GM21786 (cell line): Measurements from ENCODE around the gene STX12.
A peak's percentile ranks its signal among the peaks of the same experiment; 100 is the strongest.
"Not testable (repeated sequence)": the region's sequence is repeated elsewhere in the genome, so short reads cannot be mapped to it uniquely, and the experiment has no call there.

Experiments
- ATAC-seq: cut with Tn5 transposase; IDR thresholded peaks from one replicate; pipeline ENCODE4 v1.9.1; 2021; ENCODE audit not compliant: unreplicated experiment

STX12 gene

DNA sequence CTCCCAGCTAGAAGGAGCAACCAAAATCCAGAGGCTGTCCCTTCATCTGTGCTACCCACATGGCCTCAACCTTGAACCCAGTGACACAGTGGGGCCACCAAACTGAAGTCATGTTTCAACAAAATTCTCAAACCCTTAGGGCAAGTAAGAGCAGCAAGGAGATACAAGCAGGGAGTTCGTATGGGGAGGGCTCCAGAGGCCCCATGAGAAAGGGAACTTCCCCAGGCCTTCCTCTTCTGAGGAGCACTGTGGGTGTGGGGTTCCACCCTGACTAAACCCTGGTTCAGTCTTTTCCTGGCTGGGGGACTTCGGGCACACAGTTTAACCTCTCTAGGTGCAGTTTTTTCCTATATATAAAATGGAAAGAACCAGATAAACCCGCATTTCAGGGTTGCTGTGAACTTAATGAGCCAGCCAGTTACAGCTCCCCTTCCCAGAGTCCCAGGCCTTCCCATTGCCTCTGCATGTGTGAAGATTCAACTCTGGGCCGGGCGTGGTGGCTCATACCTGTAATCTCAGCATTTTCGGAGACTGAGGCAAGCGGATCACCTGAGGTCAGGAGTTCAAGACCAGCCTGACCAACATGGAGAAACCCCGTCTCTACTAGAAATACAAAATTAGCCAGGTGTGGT is 91.4 kb downstream of the STX12 start:
- ATAC-seq: no peak

DNA sequence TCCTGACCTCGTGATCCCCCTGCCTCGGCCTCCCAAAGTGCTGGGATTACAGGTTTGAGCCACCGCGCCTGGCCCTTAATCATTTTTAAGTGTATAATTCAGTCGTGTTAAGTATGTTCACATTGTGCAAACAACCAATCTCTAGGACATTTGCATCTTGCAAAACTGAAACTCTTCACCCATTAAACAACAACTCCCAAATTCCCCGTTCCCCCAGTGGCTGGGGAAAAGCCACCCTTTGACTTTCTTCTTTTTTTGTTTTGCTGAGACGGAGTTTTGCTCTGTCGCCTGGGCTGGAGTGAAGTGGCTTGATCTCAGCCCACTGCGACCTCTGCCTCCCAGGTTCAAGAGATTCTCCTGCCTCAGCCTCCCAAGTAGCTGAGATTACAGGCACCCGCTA is 92.8 kb downstream of the STX12 start:
- ATAC-seq: no peak

DNA sequence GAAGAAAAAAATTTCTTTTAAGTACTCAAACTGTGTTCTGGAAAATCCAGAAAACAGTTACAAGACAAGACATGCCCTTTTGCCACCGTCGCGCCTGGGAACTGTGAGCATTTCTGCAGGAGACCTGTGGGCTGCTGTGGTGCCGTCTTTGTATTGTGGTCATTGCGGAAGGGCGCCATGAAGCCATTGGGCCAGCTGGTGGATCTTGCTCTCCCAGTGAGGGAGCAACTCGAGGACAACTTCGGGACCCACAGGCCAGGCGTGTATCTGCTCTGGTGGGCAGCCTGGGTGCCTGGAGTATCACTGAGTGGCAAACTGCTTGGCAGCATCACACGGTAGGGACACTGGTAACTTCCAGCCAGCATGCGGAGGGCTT is 95.5 kb downstream of the STX12 start:
- no peak for ATAC-seq

DNA sequence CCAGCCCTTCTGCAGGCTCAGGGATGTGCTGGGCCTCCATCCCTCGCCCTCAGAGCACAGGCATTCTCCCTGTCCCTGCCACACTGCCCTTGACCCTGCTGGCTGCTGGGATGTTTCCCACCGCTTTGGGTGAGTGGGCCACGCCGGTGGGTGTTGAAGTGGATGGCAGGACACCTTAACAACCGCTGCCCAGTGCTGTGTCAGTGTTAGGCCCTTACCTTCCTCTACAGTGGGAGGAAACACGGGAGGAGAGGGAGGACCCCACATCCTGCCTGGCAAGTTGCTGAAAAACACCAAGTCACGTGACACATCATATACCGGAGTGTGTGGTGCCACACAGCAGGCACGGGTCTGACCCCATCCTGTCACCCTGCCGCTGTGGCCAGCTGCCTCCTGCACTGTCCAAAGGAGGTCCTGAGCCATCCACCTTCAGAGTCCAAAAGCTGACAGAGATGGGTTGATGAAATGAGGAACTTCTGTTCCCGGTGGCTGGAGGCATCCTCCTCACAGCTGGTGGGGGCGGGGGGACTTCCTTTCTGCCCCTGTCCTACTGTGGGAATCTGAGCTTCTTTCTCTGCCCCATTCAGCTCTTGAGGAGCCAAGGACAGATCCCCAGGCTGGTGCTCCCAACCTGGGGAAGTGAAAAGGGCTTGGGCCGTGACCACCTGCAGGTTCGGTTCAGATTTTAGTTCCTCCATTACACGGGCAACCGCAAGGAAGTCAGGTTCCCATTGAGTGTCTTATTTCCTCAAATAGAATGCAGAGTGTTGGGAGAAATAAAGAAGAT is 96.1 kb downstream of the STX12 start:
- peak; percentile 39 for ATAC-seq

- no peak for ATAC-seq
Measured at GRCh38 chr1:27869719-27870085, 96.7 kb downstream of the STX12 start.

DNA sequence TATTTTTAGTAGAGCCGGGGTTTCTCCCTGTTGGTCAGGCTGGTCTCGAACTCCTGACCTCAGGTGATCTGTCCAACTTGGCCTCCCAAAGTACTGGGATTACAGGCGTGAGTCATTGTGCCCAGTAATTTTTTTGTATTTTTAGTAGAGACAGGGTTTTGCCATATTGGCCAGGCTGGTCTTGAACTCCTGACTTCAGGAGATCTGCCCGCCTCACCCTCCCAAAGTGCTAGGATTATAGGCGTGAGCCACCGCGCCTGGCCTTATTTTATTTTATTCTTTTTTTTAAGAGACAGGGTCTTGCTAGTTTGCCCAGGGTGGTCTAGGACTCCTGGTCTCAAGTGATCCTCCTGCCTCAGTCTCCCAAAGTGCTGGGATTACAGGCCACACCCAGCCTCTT is 98.1 kb downstream of the STX12 start:
- ATAC-seq: not testable (repeated sequence)

DNA sequence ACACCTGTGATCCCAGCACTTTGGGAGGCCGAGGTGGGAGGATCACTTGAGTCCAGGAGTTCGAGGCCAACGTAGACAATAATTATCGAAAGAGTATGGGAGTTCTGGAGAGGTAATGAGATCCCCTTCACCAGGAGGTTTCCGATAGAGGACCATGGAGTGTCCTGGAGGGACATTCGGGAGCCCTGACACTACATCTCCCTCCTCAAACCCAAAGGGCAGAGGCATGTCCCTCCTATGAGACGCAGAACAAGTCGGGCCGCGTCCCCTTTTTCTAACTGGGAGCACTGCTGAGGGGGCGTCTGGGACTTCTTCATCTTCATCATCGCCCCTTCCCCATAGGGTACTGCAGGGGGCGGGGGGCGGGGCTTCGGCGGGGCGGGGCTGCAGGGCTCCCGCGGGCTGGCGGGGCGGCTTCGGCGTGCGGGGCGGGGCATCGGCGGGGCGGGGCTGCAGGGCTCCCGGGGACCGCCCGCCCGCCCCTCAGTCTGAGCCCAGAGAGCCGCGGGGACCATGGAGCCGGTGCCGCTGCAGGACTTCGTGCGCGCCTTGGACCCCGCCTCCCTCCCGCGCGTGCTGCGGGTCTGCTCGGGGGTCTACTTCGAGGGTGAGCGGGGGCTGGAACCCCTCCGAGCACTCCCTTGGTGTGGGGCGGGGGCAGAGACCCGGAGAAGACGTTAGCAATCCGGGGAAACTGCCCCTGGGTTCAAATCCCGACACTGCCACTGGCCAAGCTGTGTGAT is 99.2 kb downstream of the STX12 start, which contains the start of gene THEMIS2:
Gene THEMIS2 (plus strand): TSS at position 486 of the 743 bp plus-strand sequence. CDS start 28 bp downstream, at position 514.
- no peak for ATAC-seq

DNA sequence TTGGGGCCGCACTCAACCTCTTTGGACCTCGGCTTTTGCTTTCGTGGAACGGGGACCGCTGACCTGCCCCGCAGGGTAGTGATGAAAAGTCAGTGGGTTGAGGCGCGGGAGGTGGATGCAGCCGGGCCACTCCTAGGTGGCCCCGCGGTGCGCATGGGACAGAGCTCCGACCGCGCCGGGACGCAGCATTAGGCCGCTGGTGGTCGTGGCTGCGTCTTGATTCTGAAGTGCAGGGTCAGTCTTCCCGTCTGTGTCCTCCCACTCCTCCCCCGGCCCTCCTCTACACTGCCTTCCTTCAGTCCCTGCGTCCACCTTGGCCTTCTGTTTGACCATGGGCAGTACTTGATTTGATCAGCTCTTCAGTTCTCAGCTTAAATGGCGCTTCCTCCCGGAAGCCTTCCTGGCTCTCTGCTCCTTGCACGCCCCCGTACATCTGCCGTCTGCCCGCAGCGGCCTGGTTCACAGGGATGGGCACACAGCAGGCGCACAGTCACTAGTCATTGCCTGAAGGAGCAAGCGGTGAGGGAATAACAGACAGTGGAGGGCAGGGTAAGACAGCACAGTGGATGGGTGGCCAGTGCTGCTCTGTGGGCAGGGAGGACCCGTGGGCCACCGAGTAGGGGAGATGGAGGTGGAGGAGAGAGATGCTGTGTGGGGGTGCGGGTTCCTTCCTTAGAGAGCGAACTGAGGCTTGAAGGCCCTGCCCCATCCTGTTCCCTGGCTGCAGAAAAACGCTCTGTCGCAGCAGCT is 100.0 kb downstream of the STX12 start:
- no peak for ATAC-seq

DNA sequence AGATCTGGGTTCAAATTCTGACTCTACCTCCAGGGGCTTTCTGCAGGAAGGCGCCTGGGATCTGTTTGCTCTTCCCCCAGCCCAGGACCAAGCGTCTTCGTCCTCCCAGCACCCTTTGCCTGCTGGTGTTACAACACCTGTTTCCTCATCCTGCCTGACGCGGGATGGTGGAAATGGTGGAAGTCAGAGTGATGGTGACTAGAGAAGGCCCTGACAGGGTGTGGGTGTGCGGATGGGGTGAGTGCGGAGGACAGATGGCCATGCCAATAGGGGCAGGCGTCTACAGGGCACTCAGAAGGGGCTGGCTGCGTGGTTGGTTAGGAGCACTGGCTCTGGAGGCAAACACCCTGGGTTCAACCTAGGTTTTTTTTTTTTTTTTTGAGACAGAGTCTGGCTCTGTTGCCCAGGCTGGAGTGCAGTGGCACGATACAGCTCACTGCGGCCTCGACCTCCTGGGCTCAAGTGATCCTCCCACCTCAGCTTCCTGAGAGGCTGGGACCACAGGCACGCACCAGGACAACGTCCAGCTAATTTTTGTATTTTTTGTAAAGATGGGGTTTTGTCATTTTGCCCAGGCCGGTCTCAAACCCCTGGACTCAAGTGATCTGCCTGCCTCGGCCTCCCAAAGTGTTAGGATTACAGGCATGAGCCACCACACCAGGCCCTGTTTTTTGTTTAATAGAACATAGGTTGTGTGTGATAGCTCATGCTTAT is 100.8 kb downstream of the STX12 start:
- no peak for ATAC-seq
